ENCODE data around the gene ZNF207. TPM values are rescaled to one million over a fixed set of nuclear protein-coding genes. Genes with fewer than 3 reads are reported as not detected.

ZNF207 gene
- total RNA-seq, 1 experiment from 2014 or later: 198 TPM

DNA sequence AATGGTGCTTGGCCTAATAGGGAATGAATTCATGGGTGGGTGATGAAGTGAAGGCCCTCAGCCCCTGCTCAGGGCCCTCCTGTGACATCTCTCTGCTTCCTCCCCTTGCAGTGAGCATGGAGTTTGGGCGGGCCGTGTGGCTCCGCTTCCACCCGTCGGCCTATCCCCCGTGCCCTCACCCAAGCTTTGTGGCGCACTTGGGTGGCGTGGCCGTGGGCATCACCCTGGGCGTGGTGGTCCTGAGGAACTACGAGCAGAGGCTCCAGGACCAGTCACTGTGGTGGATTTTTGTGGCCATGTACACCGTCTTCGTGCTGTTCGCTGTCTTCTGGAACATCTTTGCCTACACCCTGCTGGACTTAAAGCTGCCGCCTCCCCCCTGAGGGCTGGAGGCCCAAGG lies 29.1 kb upstream of the ZNF207 start:
- H3K27me3 Mint-ChIP-seq (ENCODE audit: unreplicated experiment): peaks cover 24% of the 10 kb centered on the region
- H3K27ac Mint-ChIP-seq (ENCODE audit: unreplicated experiment): no peak overlapping the region
- TF ChIP-seq, protein P1, sequence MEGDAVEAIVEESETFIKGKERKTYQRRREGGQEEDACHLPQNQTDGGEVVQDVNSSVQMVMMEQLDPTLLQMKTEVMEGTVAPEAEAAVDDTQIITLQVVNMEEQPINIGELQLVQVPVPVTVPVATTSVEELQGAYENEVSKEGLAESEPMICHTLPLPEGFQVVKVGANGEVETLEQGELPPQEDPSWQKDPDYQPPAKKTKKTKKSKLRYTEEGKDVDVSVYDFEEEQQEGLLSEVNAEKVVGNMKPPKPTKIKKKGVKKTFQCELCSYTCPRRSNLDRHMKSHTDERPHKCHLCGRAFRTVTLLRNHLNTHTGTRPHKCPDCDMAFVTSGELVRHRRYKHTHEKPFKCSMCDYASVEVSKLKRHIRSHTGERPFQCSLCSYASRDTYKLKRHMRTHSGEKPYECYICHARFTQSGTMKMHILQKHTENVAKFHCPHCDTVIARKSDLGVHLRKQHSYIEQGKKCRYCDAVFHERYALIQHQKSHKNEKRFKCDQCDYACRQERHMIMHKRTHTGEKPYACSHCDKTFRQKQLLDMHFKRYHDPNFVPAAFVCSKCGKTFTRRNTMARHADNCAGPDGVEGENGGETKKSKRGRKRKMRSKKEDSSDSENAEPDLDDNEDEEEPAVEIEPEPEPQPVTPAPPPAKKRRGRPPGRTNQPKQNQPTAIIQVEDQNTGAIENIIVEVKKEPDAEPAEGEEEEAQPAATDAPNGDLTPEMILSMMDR (IDR thresholded peaks at IDR 0.05; ENCODE audit: unreplicated experiment): no peak
- intact Hi-C loops (cut with micrococcal nuclease; ENCODE audit: unreplicated experiment): no loop called here
- H3K4me3 Mint-ChIP-seq (ENCODE audit: low read depth, unreplicated experiment): no peak overlapping the region
- no peaks in the 10 kb centered on the region for H3K4me1 Mint-ChIP-seq (ENCODE audit: low read depth, unreplicated experiment)
- H3K36me3 Mint-ChIP-seq (ENCODE audit: insufficient read depth, unreplicated experiment): no peaks in the 10 kb centered on the region
- CTCF ChIA-PET: no interaction called here
- no TSS peak for BruUV-seq (replicated peaks)
- no peak for DNase-seq
- no peaks in the 10 kb centered on the region for H3K9me3 Mint-ChIP-seq (ENCODE audit: low read depth, unreplicated experiment)

DNA sequence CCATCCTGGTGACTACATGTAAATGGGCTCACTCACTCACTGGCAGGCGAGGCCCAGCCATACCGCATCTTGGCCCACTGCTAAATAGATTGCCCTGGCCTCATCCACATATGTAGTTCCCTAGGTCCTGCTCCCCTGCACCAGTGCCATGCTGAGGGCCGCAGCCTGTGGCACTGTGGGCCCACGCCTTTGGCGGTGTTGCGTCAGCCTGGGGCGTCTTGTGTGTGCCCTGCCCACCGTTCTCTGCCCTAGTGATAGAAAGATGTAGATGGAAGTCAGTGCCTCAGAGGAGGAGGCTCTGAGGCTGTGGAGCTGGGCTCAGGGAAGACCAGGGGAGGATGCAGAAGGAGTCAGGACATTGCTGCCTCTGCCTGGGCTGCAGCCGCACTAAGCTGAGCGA lies 26.9 kb upstream of the ZNF207 start:
- peaks cover 5% of the 10 kb centered on the region for H3K27me3 Mint-ChIP-seq (ENCODE audit: unreplicated experiment)
- H3K9me3 Mint-ChIP-seq (ENCODE audit: low read depth, unreplicated experiment): no peaks in the 10 kb centered on the region
- no TSS peak for BruUV-seq (replicated peaks)
- no peaks in the 10 kb centered on the region for H3K4me1 Mint-ChIP-seq (ENCODE audit: low read depth, unreplicated experiment)
- intact Hi-C loops (cut with micrococcal nuclease; ENCODE audit: unreplicated experiment): no loop called here
- TF ChIP-seq, protein P1 (IDR thresholded peaks at IDR 0.05; ENCODE audit: unreplicated experiment): no peak
- no peak overlapping the region for H3K4me3 Mint-ChIP-seq (ENCODE audit: low read depth, unreplicated experiment)
- CTCF ChIA-PET: no interaction called here
- H3K27ac Mint-ChIP-seq (ENCODE audit: unreplicated experiment): no peak overlapping the region
- no peaks in the 10 kb centered on the region for H3K36me3 Mint-ChIP-seq (ENCODE audit: insufficient read depth, unreplicated experiment)
- no peak for DNase-seq

- no peak overlapping the region for H3K27ac Mint-ChIP-seq (ENCODE audit: unreplicated experiment)
Observed at GRCh38 chr17:32323811-32324491, 26.0 kb upstream of the ZNF207 start.

DNA sequence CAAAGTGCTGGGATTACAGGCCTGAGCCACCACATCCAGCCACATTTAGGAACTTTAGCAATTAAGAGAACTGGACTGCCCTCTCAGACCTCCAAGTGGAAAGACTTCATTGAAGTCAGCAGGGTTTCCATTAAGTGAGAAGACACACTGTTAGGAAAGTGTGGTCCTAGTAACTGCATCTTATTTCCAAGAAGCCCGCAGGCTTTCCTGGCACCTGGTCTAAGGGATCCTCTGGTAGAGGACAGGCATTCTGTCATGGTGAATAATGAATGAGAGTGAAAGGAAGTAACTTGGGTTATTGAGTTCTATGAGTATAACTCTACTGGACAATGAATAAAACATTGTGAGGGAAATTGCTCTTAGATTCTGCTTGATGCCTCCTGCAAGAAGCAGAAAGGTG lies 22.0 kb upstream of the ZNF207 start:
- intact Hi-C loops (cut with micrococcal nuclease; ENCODE audit: unreplicated experiment): no loop called here
- H3K36me3 Mint-ChIP-seq (ENCODE audit: insufficient read depth, unreplicated experiment): peaks cover 6% of the 10 kb centered on the region
- H3K4me3 Mint-ChIP-seq (ENCODE audit: low read depth, unreplicated experiment): no peak overlapping the region
- no peaks in the 10 kb centered on the region for H3K9me3 Mint-ChIP-seq (ENCODE audit: low read depth, unreplicated experiment)
- no peaks in the 10 kb centered on the region for H3K4me1 Mint-ChIP-seq (ENCODE audit: low read depth, unreplicated experiment)
- no peak overlapping the region for H3K27ac Mint-ChIP-seq (ENCODE audit: unreplicated experiment)
- H3K27me3 Mint-ChIP-seq (ENCODE audit: unreplicated experiment): no peaks in the 10 kb centered on the region
- CTCF ChIA-PET: no interaction called here
- TF ChIP-seq, protein P1 (IDR thresholded peaks at IDR 0.05; ENCODE audit: unreplicated experiment): no peak
- no peak for DNase-seq
- BruUV-seq (replicated peaks): no TSS peak

More at GRCh38 chr17:32323811-32324491, 26.0 kb upstream of the ZNF207 start:
- TF ChIP-seq, protein P1 (IDR thresholded peaks at IDR 0.05; ENCODE audit: unreplicated experiment): no peak
- Mint-ChIP-seq H3K36me3 (ENCODE audit: insufficient read depth, unreplicated experiment) (no peaks in the 10 kb centered on the region), H3K4me3 (ENCODE audit: low read depth, unreplicated experiment) (no peak overlapping the region), H3K4me1 (ENCODE audit: low read depth, unreplicated experiment) (no peaks in the 10 kb centered on the region), H3K27me3 (ENCODE audit: unreplicated experiment) (no peaks in the 10 kb centered on the region), H3K9me3 (ENCODE audit: low read depth, unreplicated experiment) (no peaks in the 10 kb centered on the region)
- CTCF ChIA-PET: interaction anchor here (0.5 to 0.6 kb wide), 2 partner anchors 87 to 150 kb away, joined by 3 read pairs; no protein-coding TSS in a partner anchor
- intact Hi-C loops (cut with micrococcal nuclease; ENCODE audit: unreplicated experiment): no loop called here
- peak; percentile 55 for DNase-seq
- no TSS peak for BruUV-seq (replicated peaks)

Measured in Calu3 (cell line).